Choroid plexus epithelial cell (primary cell): ENCODE measurements around the gene GMDS.

Source experiments
- DNase-seq: peaks from one replicate; pipeline ENCODE4 v3.0.0-alpha.2; 2010; ENCODE audit warnings: low read depth
- H3K4me3 ChIP-seq: 2 replicates; pipeline ENCODE4 v1.5.1; 2011; ENCODE audit warnings: low read depth, mild to moderate bottlenecking, control low read depth, low read length, moderate library complexity
- CTCF ChIP-seq: conservative IDR thresholded peaks from 2 replicates; pipeline ENCODE4 v1.5.1; 2011; ENCODE audit warnings: low read depth, mild to moderate bottlenecking, control low read depth, inconsistent platforms, low read length, moderate library complexity

GMDS gene

GRCh38 chr6:1796706-1797529 is 448.5 kb downstream of the GMDS start:
- no peak for DNase-seq
- no peak for TF ChIP-seq CTCF
- no peak overlapping the region for H3K4me3 ChIP-seq

- no peak for DNase-seq
- TF ChIP-seq CTCF: no peak
- no peak overlapping the region for H3K4me3 ChIP-seq
Observed at GRCh38 chr6:1795910-1796309, 449.5 kb downstream of the GMDS start.

GRCh38 chr6:1792989-1793388 is 452.4 kb downstream of the GMDS start:
- peak; percentile 33 for DNase-seq
- peak; percentile 58 for TF ChIP-seq CTCF
- H3K4me3 ChIP-seq: no peak overlapping the region

- H3K4me3 ChIP-seq: no peak overlapping the region
- no peak for TF ChIP-seq CTCF
- no peak for DNase-seq
Observed at GRCh38 chr6:1790684-1791083, 454.7 kb downstream of the GMDS start.

- no peak overlapping the region for H3K4me3 ChIP-seq
- peak; percentile 80 for DNase-seq
- TF ChIP-seq CTCF: no peak
Observed at GRCh38 chr6:1789092-1789491, 456.3 kb downstream of the GMDS start.

- TF ChIP-seq CTCF: no peak
- H3K4me3 ChIP-seq: no peak overlapping the region
- DNase-seq: peak; percentile 72
Observed at GRCh38 chr6:1787894-1788293, 457.5 kb downstream of the GMDS start.
